GM19468 (cell line): ENCODE data around the gene MASP1.
"Not testable (repeated sequence)": the region's sequence is repeated elsewhere in the genome, so short reads cannot be mapped to it uniquely, and the experiment has no call there.

ENCODE experiments used
- ATAC-seq: cut with Tn5 transposase; IDR thresholded peaks from one replicate; pipeline ENCODE4 v1.9.1; 2021; ENCODE audit warnings: mild to moderate bottlenecking, moderate library complexity, moderate number of reproducible peaks; ENCODE audit not compliant: unreplicated experiment; ENCODE audit errors: extremely low read depth

Gene MASP1

GRCh38 chr3:187237741-187238140 lies 53.8 kb downstream of the MASP1 start:
- ATAC-seq = no peak

GRCh38 chr3:187236962-187237361 lies 54.6 kb downstream of the MASP1 start:
- no peak for ATAC-seq

- ATAC-seq = no peak
These were observed 61.5 kb downstream of the MASP1 start for GRCh38 chr3:187230011-187230410.

- ATAC-seq = no peak
These were observed 62.8 kb downstream of the MASP1 start for GRCh38 chr3:187228740-187229139.

- ATAC-seq = no peak
These were observed 63.8 kb downstream of the MASP1 start for GRCh38 chr3:187227658-187228258.

GRCh38 chr3:187223799-187224198 lies 67.7 kb downstream of the MASP1 start:
- no peak for ATAC-seq

DNA sequence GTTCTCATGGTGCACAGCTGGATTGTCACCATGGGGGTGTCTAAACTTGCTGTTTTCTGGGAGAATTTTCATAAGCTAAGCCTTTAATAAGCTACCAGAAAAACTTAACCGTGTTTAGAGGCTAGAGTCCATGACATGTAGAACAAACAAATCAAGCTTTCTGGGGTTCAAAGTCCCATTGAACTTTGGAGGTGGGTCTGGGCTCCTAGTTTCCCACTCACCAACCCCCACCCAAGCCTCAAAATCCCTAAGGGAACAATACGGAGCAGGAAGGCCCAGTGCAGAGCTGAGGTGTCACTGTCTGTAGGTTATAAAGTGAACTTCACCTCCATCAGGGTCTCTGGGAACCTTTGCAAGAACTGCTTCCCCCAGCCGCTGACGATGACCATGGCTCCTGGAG lies 68.7 kb downstream of the MASP1 start:
- no peak for ATAC-seq

- no peak for ATAC-seq
These were observed 76.1 kb downstream of the MASP1 start for GRCh38 chr3:187215460-187215859.

DNA sequence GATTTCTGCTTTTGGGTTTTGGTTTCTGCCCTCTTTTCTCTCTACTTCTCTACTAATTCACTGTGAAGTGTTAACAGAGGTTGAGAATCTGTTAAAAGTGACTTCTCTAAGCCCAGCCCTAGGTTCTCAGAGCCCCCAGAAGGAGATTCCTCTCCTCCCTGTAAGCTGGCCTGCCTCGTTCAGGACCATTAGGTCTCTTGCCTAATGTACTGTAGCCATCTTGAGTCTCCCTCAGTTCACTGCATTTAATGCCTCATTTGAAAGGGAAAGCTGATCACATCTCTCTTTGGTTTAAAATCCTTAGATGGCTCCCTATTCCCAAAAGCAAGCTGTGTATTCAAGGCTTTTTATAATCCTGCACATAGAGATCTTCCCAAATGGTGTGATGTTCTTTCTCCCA lies 77.9 kb downstream of the MASP1 start:
- no peak for ATAC-seq

- ATAC-seq = no peak
These were observed 78.8 kb downstream of the MASP1 start for GRCh38 chr3:187212705-187213104.

GRCh38 chr3:187212196-187212545 lies 79.4 kb downstream of the MASP1 start:
- no peak for ATAC-seq

DNA sequence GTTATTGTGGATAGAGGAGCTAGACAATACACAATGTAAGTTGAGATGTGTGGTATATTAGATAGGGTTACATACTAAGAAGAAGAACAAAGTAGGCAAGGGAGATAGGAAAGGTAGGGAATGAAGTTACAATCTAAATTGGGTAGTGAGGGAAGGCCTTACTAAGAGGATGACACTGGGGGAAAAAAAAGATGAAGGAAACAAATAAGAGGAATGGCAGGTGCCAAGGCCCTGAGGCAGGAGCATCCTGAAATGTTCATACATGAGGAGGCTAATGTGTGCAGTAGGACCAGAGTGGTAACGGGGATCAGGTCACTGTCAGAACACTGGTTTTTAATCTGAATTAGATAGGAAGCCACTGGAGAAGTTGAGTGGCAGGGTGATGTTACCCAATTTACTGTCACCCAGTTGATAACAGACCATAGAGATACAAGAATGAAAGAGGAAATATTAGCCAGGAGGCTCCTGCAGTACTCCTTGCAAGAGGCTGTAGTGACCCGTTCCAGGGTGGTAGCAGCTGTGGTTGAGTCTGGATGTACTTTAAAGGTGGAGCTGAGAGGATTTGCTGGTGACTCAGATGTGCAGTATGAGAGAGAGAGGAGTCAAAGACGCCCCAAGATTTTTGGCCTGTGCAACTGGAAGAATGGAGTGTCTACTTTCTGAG lies 79.9 kb downstream of the MASP1 start:
- no peak for ATAC-seq

- ATAC-seq = peak; percentile 97
These were observed 80.8 kb downstream of the MASP1 start for GRCh38 chr3:187210545-187211327.

DNA sequence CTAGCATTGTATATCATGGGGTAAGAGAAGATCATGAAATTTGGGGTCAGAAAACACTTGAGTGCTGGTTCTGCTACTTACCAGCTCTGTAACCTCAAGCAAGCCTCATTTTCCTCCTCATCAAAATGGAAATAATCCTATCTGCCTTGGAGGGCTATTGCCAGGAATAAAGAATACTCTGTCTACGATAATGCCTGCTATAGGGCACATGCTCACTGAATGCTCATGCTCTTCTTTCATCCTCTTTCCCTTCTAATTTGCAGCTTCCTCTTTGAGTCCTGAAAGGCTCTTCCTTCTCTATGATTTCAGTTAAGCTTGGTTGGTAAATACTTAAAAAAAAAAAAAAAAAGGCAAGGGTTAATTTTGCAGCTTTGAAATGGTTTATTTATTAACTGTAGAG lies 81.4 kb downstream of the MASP1 start:
- ATAC-seq = no peak

DNA sequence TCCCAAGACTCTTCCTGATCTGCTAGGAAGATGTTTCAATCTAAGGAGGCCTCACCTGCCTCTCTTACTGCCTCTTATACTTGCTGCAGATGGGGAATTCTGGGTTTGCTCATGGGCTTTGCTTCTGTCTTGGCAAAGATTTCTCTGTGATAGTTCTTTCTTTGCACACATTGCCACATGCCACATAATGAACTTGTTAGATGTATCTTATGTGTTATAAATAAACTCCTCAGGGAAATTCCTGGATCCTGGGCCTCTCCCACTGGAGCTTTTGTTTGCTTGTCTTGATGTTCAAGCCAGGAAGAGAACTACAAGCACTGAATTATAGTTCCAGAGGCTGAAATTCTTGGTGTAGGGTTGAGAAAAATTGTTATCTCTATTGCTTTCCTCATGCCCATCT lies 82.0 kb downstream of the MASP1 start:
- no peak for ATAC-seq

GRCh38 chr3:187208159-187208558 lies 83.4 kb downstream of the MASP1 start:
- ATAC-seq = no peak

- no peak for ATAC-seq
These were observed 83.9 kb downstream of the MASP1 start for GRCh38 chr3:187207624-187208023.

DNA sequence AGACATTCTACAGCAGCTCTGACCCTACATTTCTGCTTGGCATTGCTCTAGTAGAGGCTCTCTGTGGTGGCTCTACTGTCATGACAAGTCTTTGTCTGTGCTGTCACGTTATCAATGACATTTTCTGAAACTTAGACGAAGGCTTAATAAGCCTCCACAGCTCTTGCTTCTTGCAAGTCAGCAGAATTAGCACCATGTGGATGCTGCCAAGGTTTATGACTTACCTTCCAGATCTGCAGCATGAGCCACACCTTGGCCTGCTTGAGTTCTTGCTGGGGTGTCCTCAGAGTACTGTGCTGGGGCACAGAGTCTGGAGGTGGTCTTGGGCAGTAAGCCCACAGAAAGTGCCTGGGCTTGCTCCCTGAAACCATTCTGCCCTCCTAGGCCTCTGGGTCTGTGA lies 84.5 kb downstream of the MASP1 start:
- ATAC-seq = no peak

DNA sequence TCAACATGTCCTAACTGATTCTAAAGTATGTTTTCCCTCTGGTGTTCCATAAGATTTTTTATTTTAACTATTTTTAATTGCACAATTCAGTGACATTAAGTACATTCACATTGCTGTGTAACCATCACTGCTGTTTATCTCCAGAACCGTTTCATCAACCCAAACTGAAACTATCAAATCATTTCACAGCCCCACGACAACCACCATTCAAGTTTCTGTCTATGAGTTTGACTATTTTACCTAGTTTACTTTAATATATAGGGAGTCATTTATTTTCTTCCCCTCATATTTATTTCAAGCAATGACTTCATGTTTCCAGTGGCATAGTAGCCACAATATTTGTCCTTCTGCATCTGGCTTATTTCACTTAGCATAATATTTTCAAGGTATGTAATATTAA lies 85.9 kb downstream of the MASP1 start:
- no peak for ATAC-seq

DNA sequence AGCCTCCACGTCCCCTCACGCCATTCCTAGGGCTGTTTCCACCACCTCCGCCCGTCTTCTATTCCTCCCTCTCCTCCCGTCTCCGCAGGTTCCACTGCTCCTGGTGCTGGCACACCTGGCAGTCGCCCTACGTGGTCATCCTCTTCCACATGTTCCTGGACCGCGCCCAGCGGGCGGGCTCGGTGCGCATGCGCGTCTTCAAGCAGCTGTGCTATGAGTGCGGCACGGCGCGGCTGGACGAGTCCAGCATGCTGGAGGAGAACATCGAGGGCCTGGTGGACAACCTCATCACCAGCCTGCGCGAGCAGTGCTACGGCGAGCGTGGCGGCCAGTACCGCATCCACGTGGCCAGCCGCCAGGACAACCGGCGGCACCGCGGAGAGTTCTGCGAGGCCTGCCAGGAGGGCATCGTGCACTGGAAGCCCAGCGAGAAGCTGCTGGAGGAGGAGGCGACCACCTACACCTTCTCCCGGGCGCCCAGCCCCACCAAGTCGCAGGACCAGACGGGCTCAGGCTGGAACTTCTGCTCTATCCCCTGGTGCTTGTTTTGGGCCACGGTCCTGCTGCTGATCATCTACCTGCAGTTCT lies 92.0 kb downstream of the MASP1 start:
- ATAC-seq = not testable (repeated sequence)

DNA sequence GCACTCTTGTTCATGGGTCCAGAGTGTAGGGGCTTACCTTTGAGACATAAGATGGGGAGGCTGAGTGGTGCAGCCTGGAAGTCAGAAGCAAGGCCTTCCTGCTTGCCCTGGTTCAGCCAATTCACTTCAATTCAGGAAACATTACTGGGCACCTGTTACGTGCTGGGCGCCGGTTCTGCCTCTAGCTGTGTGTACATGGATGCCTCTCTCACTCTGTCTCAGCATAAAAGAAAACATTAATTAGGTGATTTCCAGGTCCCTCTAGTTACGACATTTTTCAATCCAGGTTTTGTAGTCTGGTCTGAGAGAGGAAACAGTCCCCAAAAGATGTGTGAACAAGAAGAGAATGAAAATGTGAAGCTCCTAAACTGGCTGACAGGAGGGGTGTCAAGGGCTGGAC lies 93.0 kb downstream of the MASP1 start:
- no peak for ATAC-seq
